HepG2 (cell line): ENCODE data around the gene IL1A. TPM values are rescaled to one million over a fixed set of nuclear protein-coding genes. Genes with fewer than 3 reads are reported as not detected.

Source experiments
- ADNP ChIP-seq: sonication (generic); formaldehyde crosslinking; IDR thresholded peaks from 2 replicates; pipeline ENCODE4 v1.4.0; 2020; ENCODE audit warnings: missing genetic modification reagents
- ARNT ChIP-seq: fragments of 450-650 bp; IDR thresholded peaks from 2 replicates; pipeline ENCODE4 v1.6.1; 2017
- ASH2L ChIP-seq: fragments of 300-600, 200-600 bp; sonication (generic); IDR thresholded peaks from 2 replicates; pipeline ENCODE4 v1.7.0; 2017; ENCODE audit warnings: low read depth, mild to moderate bottlenecking, moderate library complexity, mixed read lengths, low read length; ENCODE audit not compliant: insufficient read length
- ATF4 ChIP-seq, 2 experiments: fragments of 450-650 bp in 1 of 2; sonication (generic) in 1 of 2; formaldehyde crosslinking; IDR thresholded peaks; 2 replicates each; pipeline versions ENCODE4 v1.5.0 to v1.8.0; 2020 to 2022; ENCODE audit warnings: mild to moderate bottlenecking in 1 of 2, missing genetic modification reagents in 1 of 2
- EEA1 ChIP-seq: sonication (generic); formaldehyde crosslinking; IDR thresholded peaks from 2 replicates; pipeline ENCODE4 v1.5.1; 2020; ENCODE audit warnings: mild to moderate bottlenecking, missing genetic modification reagents, borderline replicate concordance
- IRF2 ChIP-seq: IDR thresholded peaks from 2 replicates; pipeline ENCODE4 v1.6.1; 2018; ENCODE audit warnings: missing genetic modification reagents, missing compliant biosample characterization
- KDM1A ChIP-seq: IDR thresholded peaks from 2 replicates; pipeline ENCODE4 v1.6.1; 2016; ENCODE audit warnings: missing compliant biosample characterization
- MAX ChIP-seq: IDR thresholded peaks from 2 replicates; pipeline ENCODE4 v1.6.1; 2012; ENCODE audit warnings: inconsistent platforms
- NCOA1 ChIP-seq: sonication (generic); formaldehyde crosslinking; IDR thresholded peaks from 2 replicates; pipeline ENCODE4 v1.9.0; 2021; ENCODE audit warnings: missing genetic modification reagents
- PTBP1 ChIP-seq: fragments of 200-400 bp; formaldehyde crosslinking; IDR thresholded peaks from 2 replicates; pipeline ENCODE4 v1.6.1; 2018; ENCODE audit warnings: low read length, low read depth; ENCODE audit not compliant: poor library complexity, severe bottlenecking
- REST ChIP-seq, 2 experiments: IDR thresholded peaks; 2 replicates each; pipeline ENCODE4 v1.6.1; 2011 to 2012; ENCODE audit warnings: low read length in 2 of 2, borderline replicate concordance in 1 of 2, low read depth in 1 of 2, mild to moderate bottlenecking in 1 of 2, moderate library complexity in 1 of 2
- STAT6 ChIP-seq: sonication (generic); formaldehyde crosslinking; IDR thresholded peaks from 2 replicates; pipeline ENCODE4 v1.4.0; 2020; ENCODE audit warnings: missing genetic modification reagents, mild to moderate bottlenecking, borderline replicate concordance
- TOPORS ChIP-seq: sonication (generic); formaldehyde crosslinking; IDR thresholded peaks from 2 replicates; pipeline ENCODE4 v1.8.0; 2023; ENCODE audit warnings: mild to moderate bottlenecking, missing genetic modification reagents
- XBP1 ChIP-seq: sonication (generic); formaldehyde crosslinking; IDR thresholded peaks from 2 replicates; pipeline ENCODE4 v1.5.0; 2020; ENCODE audit warnings: missing genetic modification reagents
- ZBTB1 ChIP-seq: sonication (generic); formaldehyde crosslinking; IDR thresholded peaks from 2 replicates; pipeline ENCODE4 v1.4.0; 2020; ENCODE audit warnings: missing genetic modification reagents, borderline replicate concordance
- ZBTB8A ChIP-seq: sonication (generic); formaldehyde crosslinking; IDR thresholded peaks from 2 replicates; pipeline ENCODE4 v1.4.0; 2020; ENCODE audit warnings: mild to moderate bottlenecking, low read depth, missing genetic modification reagents, borderline replicate concordance
- ZFAT ChIP-seq: sonication (generic); formaldehyde crosslinking; conservative IDR thresholded peaks from 2 replicates; pipeline ENCODE4 v1.8.1; 2023; ENCODE audit warnings: missing genetic modification reagents, inconsistent platforms
- ZNF235 ChIP-seq: sonication (generic); formaldehyde crosslinking; IDR thresholded peaks from 2 replicates; pipeline ENCODE4 v1.8.1; 2023; ENCODE audit warnings: mild to moderate bottlenecking, missing genetic modification reagents, borderline replicate concordance
- ZNF547 ChIP-seq: sonication (generic); formaldehyde crosslinking; IDR thresholded peaks from 2 replicates; pipeline ENCODE4 v1.5.1; 2020; ENCODE audit warnings: mild to moderate bottlenecking, missing genetic modification reagents
- ZNF644 ChIP-seq: IDR thresholded peaks from 2 replicates; pipeline ENCODE4 v1.6.1; 2016; ENCODE audit warnings: low read depth
- polyA plus RNA-seq, 8 experiments: library from polyadenylated mRNA; depleted of rRNA in 3 of 8; stranded (reverse) in 7 of 8; unstranded in 1 of 8; fragments of >200 nt; fragmentation: Illumina TruSeq in 4 of 8; extraction: Trizol in 4 of 8; gene quantifications; 2 replicates each; pipeline versions ENCODE4 v1.2.1 to v1.2.3, GENCODE V29; 2011 to 2016; ENCODE audit warnings: low read depth in 4 of 8, missing spikeins in 1 of 8, mixed read lengths in 1 of 8; ENCODE audit not compliant: insufficient read depth in 1 of 8
- total RNA-seq, 5 experiments: library from RNA; depleted of rRNA; stranded (reverse); fragments of >200 nt; fragmentation: Illumina TruSeq; extraction: Trizol; gene quantifications; 2 replicates each; pipeline ENCODE4 v1.2.3, GENCODE V29; 2016; ENCODE audit warnings: low read depth in 1 of 5
- TF ChIP-seq, protein P1 (sequence below): sonication (generic); formaldehyde crosslinking; IDR thresholded peaks from 2 replicates; pipeline ENCODE4 v1.8.0; 2023; ENCODE audit warnings: mild to moderate bottlenecking, missing genetic modification reagents

IL1A gene
- total and polyA plus RNA-seq, 2 of the 13 experiments (the other 11 are each of a cell fraction or from before 2014, with no cell fraction given) = not detected

DNA sequence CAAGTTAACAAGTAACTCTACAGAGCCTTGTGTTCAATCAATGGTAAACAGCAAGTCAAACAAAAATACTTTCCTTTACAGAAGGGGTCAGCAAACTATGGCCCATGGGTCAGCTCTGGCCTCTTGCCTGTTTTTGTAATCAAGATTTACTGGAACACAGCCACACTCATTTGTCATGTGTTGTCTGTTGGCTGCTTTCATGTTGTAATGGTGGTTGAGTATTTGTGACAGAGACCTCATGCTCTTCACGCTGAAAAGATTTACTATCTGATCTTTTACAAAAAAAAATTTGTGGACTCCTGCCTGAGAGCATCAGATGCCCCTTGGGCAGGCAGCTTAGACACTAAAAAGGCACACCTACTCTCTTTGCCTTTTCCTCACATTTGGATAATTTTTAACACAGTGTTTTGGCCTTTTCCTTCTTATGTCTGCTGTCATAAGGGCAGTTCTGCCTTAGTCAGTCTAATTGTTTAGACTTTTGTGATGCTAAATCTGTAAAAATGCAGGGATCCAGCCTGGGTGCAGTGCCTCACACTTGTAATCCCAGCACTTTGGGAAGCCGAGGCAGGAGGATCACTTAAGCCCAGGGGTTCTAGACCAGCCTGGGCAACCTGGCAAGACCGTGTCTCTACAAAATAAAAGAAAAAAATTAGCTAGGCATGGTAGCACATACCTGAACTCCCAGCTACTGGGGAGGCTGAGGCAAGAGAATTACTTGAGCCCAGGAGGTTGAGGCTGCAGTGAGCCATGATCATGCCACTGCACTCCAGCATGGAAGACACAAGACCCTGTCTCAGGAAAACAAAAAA is 34.0 kb upstream of the IL1A start (continued):
- TF ChIP-seq, protein P1, sequence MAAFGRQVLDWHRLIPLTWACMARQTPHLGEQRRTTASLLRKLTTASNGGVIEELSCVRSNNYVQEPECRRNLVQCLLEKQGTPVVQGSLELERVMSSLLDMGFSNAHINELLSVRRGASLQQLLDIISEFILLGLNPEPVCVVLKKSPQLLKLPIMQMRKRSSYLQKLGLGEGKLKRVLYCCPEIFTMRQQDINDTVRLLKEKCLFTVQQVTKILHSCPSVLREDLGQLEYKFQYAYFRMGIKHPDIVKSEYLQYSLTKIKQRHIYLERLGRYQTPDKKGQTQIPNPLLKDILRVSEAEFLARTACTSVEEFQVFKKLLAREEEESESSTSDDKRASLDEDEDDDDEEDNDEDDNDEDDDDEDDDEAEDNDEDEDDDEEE (CRISPR knock-in tag) = 0 out of 2 replicates have a peak, but pooled peaks have one; percentile 26
- TF ChIP-seq STAT6 (CRISPR knock-in tag) = peak; percentile 93
- TF ChIP-seq MAX = peak; percentile 88
- peak in 1 of 2 experiments; percentile 93; a peak in 2 of 4 replicates for TF ChIP-seq ATF4 (CRISPR knock-in tag; IDR thresholded peaks at IDR 0.05)
- TF ChIP-seq KDM1A (CRISPR knock-in tag) = peak; percentile 55; the same call in 1 of the 2 replicates
- TF ChIP-seq XBP1 (CRISPR knock-in tag) = no peak
- no peak for TF ChIP-seq ZBTB1 (CRISPR knock-in tag)
- no peak for TF ChIP-seq ZNF235 (CRISPR knock-in tag)
- no peak for TF ChIP-seq ADNP (CRISPR knock-in tag)
- TF ChIP-seq ARNT = no peak
- TF ChIP-seq ZBTB8A (CRISPR knock-in tag) = no peak
- 0 out of 2 replicates have a peak, but pooled peaks have one; percentile 51 for TF ChIP-seq NCOA1 (CRISPR knock-in tag)
- TF ChIP-seq PTBP1 = no peak
- TF ChIP-seq EEA1 (CRISPR knock-in tag) = 0 out of 2 replicates have a peak, but pooled peaks have one; percentile 27
- TF ChIP-seq TOPORS = 0 out of 2 replicates have a peak, but pooled peaks have one; percentile 33
- TF ChIP-seq REST (IDR thresholded peaks at IDR 0.05; ENCODE audit: borderline replicate concordance in 1 of 2, low read depth in 1 of 2, low read length in 2 of 2) = peak in 1 of 2 experiments; percentile 57; a peak in 1 of 4 replicates
- peak; percentile 75; the same call in 1 of the 2 replicates for TF ChIP-seq ZNF547 (CRISPR knock-in tag)
- no peak for TF ChIP-seq ZFAT (CRISPR knock-in tag)
- TF ChIP-seq ZNF644 (CRISPR knock-in tag) = peak; percentile 90
- peak; percentile 95 for TF ChIP-seq IRF2 (CRISPR knock-in tag)
- peak; percentile 80 for TF ChIP-seq ASH2L
